Measurements from ENCODE around the gene GPSM3. TPM values are rescaled to one million over a fixed set of nuclear protein-coding genes. Genes with fewer than 3 reads are reported as not detected.

Gene GPSM3
- total RNA-seq, 1 experiment from 2014 or later: 10.0 TPM

- TF ChIP-seq NFATC4 (CRISPR knock-in tag; IDR thresholded peaks at IDR 0.05): no peak
- no peak for TF ChIP-seq TCF7 (CRISPR knock-in tag; IDR thresholded peaks at IDR 0.05; ENCODE audit: low read depth)
- TF ChIP-seq JUN (CRISPR knock-in tag; IDR thresholded peaks at IDR 0.05): no peak
- TF ChIP-seq NFE2L1 (CRISPR knock-in tag; IDR thresholded peaks at IDR 0.05): 0 out of 2 replicates have a peak, but pooled peaks have one; percentile 31
- no peak for TF ChIP-seq ZNF423 (CRISPR knock-in tag; IDR thresholded peaks at IDR 0.05)
- peak; percentile 95 for TF ChIP-seq PRDM15 (CRISPR knock-in tag; IDR thresholded peaks at IDR 0.05)
- TF ChIP-seq ZNF671 (CRISPR knock-in tag; IDR thresholded peaks at IDR 0.05): no peak
- no peak for TF ChIP-seq ATF3 (CRISPR knock-in tag; conservative IDR thresholded peaks at IDR 0.05)
- no peak for TF ChIP-seq ZNF396 (CRISPR knock-in tag; IDR thresholded peaks at IDR 0.05; ENCODE audit: borderline replicate concordance)
- TF ChIP-seq ZNF263 (CRISPR knock-in tag; IDR thresholded peaks at IDR 0.05; ENCODE audit: low read depth): peak; percentile 96
- TF ChIP-seq, protein P1, sequence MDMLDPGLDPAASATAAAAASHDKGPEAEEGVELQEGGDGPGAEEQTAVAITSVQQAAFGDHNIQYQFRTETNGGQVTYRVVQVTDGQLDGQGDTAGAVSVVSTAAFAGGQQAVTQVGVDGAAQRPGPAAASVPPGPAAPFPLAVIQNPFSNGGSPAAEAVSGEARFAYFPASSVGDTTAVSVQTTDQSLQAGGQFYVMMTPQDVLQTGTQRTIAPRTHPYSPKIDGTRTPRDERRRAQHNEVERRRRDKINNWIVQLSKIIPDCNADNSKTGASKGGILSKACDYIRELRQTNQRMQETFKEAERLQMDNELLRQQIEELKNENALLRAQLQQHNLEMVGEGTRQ (CRISPR knock-in tag; IDR thresholded peaks at IDR 0.05): no peak
- TF ChIP-seq CTCF (IDR thresholded peaks at IDR 0.05): no peak
- no peak for TF ChIP-seq ESRRA (CRISPR knock-in tag; IDR thresholded peaks at IDR 0.05; ENCODE audit: borderline replicate concordance)
- TF ChIP-seq SP1 (CRISPR knock-in tag; conservative IDR thresholded peaks at IDR 0.05): peak; percentile 57
- TF ChIP-seq ZNF416 (CRISPR knock-in tag; IDR thresholded peaks at IDR 0.05): no peak
- ATAC-seq: peak; percentile 64
- ChIA-PET CTCF (interaction anchor here (0.6 to 1.9 kb wide), 6 partner anchors 8 to 764 kb away, joined by 3 to 11 read pairs (median 4); partner anchors contain the start of gene PRRT1), POLR2A (interaction anchor here (0.5 to 1.2 kb wide), 3 partner anchors 13 to 567 kb away, joined by 3 read pairs; partner anchors contain the start of gene ATF6B)
- peaks cover 22% of the 10 kb centered on the region for H3K36me3 Mint-ChIP-seq
- no peaks in the 10 kb centered on the region for H3K9me3 Mint-ChIP-seq
- DNase-seq (ENCODE audit: low spot score): peak; percentile 68
- peak within 1 kb of the TSS; percentile 85 for H3K4me3 Mint-ChIP-seq
- peaks cover 64% of the 10 kb centered on the region for H3K4me1 Mint-ChIP-seq
- peak within 1 kb of the TSS; percentile 88 for H3K27ac Mint-ChIP-seq
- no peaks in the 10 kb centered on the region for H3K27me3 Mint-ChIP-seq (ENCODE audit: low read depth)
These were observed 2.2 kb downstream of the GPSM3 start, which contains the start of gene PBX2 for GRCh38 chr6:32190054-32190851. Gene PBX2, minus strand, starts transcription at chr6:32190202. Its CDS starts 287 bp downstream, at chr6:32189915.

GRCh38 chr6:32189742-32190053 lies 2.7 kb downstream of the GPSM3 start:
- H3K4me1 Mint-ChIP-seq: peaks cover 58% of the 10 kb centered on the region
- CTCF ChIA-PET: interaction anchor here (1.8 kb wide), 1 partner anchor 37 kb away, joined by 11 read pairs; the partner anchor contains the start of gene PRRT1
- H3K27ac Mint-ChIP-seq: no peak overlapping the region
- no peaks in the 10 kb centered on the region for H3K27me3 Mint-ChIP-seq (ENCODE audit: low read depth)
- peak overlapping the region; percentile 85 for H3K4me3 Mint-ChIP-seq
- POLR2A ChIA-PET: interaction anchor here (1.2 kb wide), 1 partner anchor 62 kb away, joined by 3 read pairs; the partner anchor contains the start of gene ATF6B
- peaks cover 22% of the 10 kb centered on the region for H3K36me3 Mint-ChIP-seq
- DNase-seq (ENCODE audit: low spot score) (no peak), ATAC-seq (no peak)
- no peaks in the 10 kb centered on the region for H3K9me3 Mint-ChIP-seq
- TF ChIP-seq RELA (CRISPR knock-in tag; IDR thresholded peaks at IDR 0.05; ENCODE audit: borderline replicate concordance): no peak
- no peak for TF ChIP-seq IRF2 (CRISPR knock-in tag; IDR thresholded peaks at IDR 0.05; ENCODE audit: borderline replicate concordance, low read depth)
- TF ChIP-seq MXD4 (CRISPR knock-in tag; IDR thresholded peaks at IDR 0.05; ENCODE audit: borderline replicate concordance): no peak
- TF ChIP-seq ESRRA (CRISPR knock-in tag; IDR thresholded peaks at IDR 0.05; ENCODE audit: borderline replicate concordance): no peak
- TF ChIP-seq, protein P2, sequence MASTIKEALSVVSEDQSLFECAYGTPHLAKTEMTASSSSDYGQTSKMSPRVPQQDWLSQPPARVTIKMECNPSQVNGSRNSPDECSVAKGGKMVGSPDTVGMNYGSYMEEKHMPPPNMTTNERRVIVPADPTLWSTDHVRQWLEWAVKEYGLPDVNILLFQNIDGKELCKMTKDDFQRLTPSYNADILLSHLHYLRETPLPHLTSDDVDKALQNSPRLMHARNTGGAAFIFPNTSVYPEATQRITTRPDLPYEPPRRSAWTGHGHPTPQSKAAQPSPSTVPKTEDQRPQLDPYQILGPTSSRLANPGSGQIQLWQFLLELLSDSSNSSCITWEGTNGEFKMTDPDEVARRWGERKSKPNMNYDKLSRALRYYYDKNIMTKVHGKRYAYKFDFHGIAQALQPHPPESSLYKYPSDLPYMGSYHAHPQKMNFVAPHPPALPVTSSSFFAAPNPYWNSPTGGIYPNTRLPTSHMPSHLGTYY (CRISPR knock-in tag; IDR thresholded peaks at IDR 0.05): no peak
- TF ChIP-seq FOXP4 (CRISPR knock-in tag; IDR thresholded peaks at IDR 0.05): no peak
- TF ChIP-seq FOXJ3 (CRISPR knock-in tag; IDR thresholded peaks at IDR 0.05; ENCODE audit: borderline replicate concordance): no peak
- TF ChIP-seq, protein P3, sequence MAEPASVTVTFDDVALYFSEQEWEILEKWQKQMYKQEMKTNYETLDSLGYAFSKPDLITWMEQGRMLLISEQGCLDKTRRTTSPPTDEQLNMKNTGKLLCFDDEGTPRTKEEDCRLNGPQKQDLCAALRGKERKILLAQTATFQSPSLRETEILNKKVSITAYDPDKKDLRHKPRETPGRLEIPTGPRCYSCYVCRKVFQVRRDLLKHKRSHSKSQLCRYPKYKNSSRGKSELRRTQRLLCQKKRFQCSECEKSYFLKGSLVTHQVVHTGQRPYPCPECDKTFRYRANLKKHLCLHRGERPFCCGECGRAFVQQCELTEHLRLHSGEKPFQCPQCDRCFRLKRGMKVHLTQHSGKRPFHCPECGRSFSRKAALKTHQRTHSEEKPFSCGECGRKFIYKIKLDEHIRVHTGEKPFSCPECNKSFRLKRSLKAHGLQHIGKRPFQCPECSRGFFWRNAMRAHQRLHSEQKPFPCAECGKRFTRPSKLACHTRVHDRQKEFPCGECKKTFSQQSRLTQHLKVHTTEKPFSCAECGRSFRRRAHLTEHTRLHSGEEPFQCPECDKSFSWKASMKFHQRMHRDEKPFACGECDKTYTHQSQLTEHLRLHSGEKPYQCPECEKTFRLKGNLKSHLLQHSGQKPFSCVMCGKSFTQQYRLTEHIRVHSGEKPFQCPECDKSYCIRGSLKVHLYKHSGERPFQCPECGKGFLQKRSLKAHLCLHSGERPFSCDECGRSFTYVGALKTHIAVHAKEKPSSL (CRISPR knock-in tag; conservative IDR thresholded peaks at IDR 0.05): no peak
